WTC11 (cell line): ENCODE measurements around the gene USP10. TPM values are rescaled to one million over a fixed set of nuclear protein-coding genes. Genes with fewer than 3 reads are reported as not detected.

ENCODE experiments used
- ATAC-seq: fragments of 200-7000 bp; cut with Tn5 transposase; 2 replicates; pipeline ENCODE4 v1.10.0; 2021; ENCODE audit warnings: mild to moderate bottlenecking, moderate library complexity
- CTCF ChIA-PET: fragments of 300-600 bp; sonication (Branson Sonifier 250); formaldehyde crosslinking; loops from one replicate; lab custom pipeline; 2021; ENCODE audit warnings: antibody characterized with exemption; lab: Charles Lee
- POLR2A ChIA-PET: fragments of 350-600 bp; sonication (Branson Sonifier 250); formaldehyde crosslinking; loops from one replicate; lab custom pipeline; 2021; ENCODE audit warnings: antibody characterized with exemption; lab: Charles Lee
- DNase-seq: peaks from one replicate; pipeline ENCODE4 v3.0.0; 2021; ENCODE audit warnings: low spot score
- H3K27ac Mint-ChIP-seq: 2 replicates; pipeline ENCODE4 v1.8.0; 2021; ENCODE audit warnings: mixed read lengths
- H3K27me3 Mint-ChIP-seq: 2 replicates; pipeline ENCODE4 v1.8.0; 2021; ENCODE audit warnings: low read depth, mild to moderate bottlenecking, moderate library complexity, mixed read lengths
- H3K36me3 Mint-ChIP-seq: 2 replicates; pipeline ENCODE4 v1.8.0; 2021; ENCODE audit warnings: mixed read lengths
- H3K4me1 Mint-ChIP-seq: 2 replicates; pipeline ENCODE4 v1.8.0; 2022; ENCODE audit warnings: mixed read lengths
- H3K4me3 Mint-ChIP-seq: 2 replicates; pipeline ENCODE4 v1.8.0; 2021; ENCODE audit warnings: mild to moderate bottlenecking, moderate library complexity, mixed read lengths
- H3K9me3 Mint-ChIP-seq: 2 replicates; pipeline ENCODE4 v1.8.0; 2021; ENCODE audit warnings: mixed read lengths
- ARID4B ChIP-seq: sonication (generic); formaldehyde crosslinking; IDR thresholded peaks from 2 replicates; pipeline ENCODE4 v1.8.0; 2023; ENCODE audit warnings: missing genetic modification reagents, mild to moderate bottlenecking, borderline replicate concordance
- ATF3 ChIP-seq: sonication (generic); formaldehyde crosslinking; conservative IDR thresholded peaks from 2 replicates; pipeline ENCODE4 v1.8.1; 2022; ENCODE audit warnings: mild to moderate bottlenecking, missing genetic modification reagents
- ELF4 ChIP-seq: sonication (generic); formaldehyde crosslinking; IDR thresholded peaks from 2 replicates; pipeline ENCODE4 v1.8.1; 2022; ENCODE audit warnings: low read depth, mild to moderate bottlenecking, moderate library complexity, missing genetic modification reagents
- FOXP4 ChIP-seq: sonication (generic); formaldehyde crosslinking; IDR thresholded peaks from 2 replicates; pipeline ENCODE4 v1.8.0; 2022; ENCODE audit warnings: mild to moderate bottlenecking, missing genetic modification reagents
- JAZF1 ChIP-seq: fragments of 250-450 bp; sonication (Bioruptor Pico); IDR thresholded peaks from 2 replicates; pipeline ENCODE4 v1.9.0; 2021; ENCODE audit warnings: moderate library complexity, mild to moderate bottlenecking, inconsistent platforms
- NFYB ChIP-seq: sonication (generic); formaldehyde crosslinking; conservative IDR thresholded peaks from 2 replicates; pipeline ENCODE4 v1.8.0; 2022; ENCODE audit warnings: low read depth, missing genetic modification reagents
- RORB ChIP-seq: fragments of 250-450 bp; sonication (Bioruptor Pico); IDR thresholded peaks from 2 replicates; pipeline ENCODE4 v1.9.0; 2021; ENCODE audit warnings: mild to moderate bottlenecking
- TEAD1 ChIP-seq: sonication (generic); formaldehyde crosslinking; IDR thresholded peaks from 2 replicates; pipeline ENCODE4 v1.8.0; 2022; ENCODE audit warnings: mild to moderate bottlenecking, missing genetic modification reagents
- total RNA-seq: library from RNA; stranded (reverse); gene quantifications from 3 replicates; pipeline ENCODE4 v1.2.3, GENCODE V29; 2021

USP10 gene
- total RNA-seq, 1 experiment from 2014 or later: 138 TPM

GRCh38 chr16:84680843-84681629 lies 18.8 kb upstream of the USP10 start:
- peaks cover 34% of the 10 kb centered on the region for H3K4me1 Mint-ChIP-seq
- TF ChIP-seq ELF4 (CRISPR knock-in tag) (no peak), RORB (CRISPR knock-in tag) (no peak), ATF3 (CRISPR knock-in tag) (no peak), ARID4B (no peak), JAZF1 (CRISPR knock-in tag) (no peak)
- TF ChIP-seq, all 79 proteins: peak for 0
- ChIA-PET POLR2A (no interaction called here), CTCF (interaction anchor here (1.1 to 1.7 kb wide), 3 partner anchors 9 to 45 kb away, joined by 3 to 12 read pairs (median 6); no protein-coding TSS in a partner anchor)
- ATAC-seq: no peak
- no peak for DNase-seq
- no peaks in the 10 kb centered on the region for H3K27me3 Mint-ChIP-seq
- no peak overlapping the region for H3K4me3 Mint-ChIP-seq
- no peaks in the 10 kb centered on the region for H3K36me3 Mint-ChIP-seq
- no peak overlapping the region for H3K27ac Mint-ChIP-seq
- no peaks in the 10 kb centered on the region for H3K9me3 Mint-ChIP-seq

- DNase-seq: peak; percentile 61
- Mint-ChIP-seq H3K27ac (peak overlapping the region; percentile 5), H3K36me3 (peaks cover 4% of the 10 kb centered on the region; the same call in 1 of the 2 replicates), H3K27me3 (peaks cover 3% of the 10 kb centered on the region; the same call in 1 of the 2 replicates), H3K4me3 (no peak overlapping the region), H3K4me1 (peaks cover 21% of the 10 kb centered on the region), H3K9me3 (peaks cover 14% of the 10 kb centered on the region)
- TF ChIP-seq NFYB (CRISPR knock-in tag): no peak
- peak; percentile 43; the same call in 1 of the 2 replicates for TF ChIP-seq TEAD1 (CRISPR knock-in tag)
- no peak for TF ChIP-seq ARID4B
- TF ChIP-seq FOXP4: 0 out of 2 replicates have a peak, but pooled peaks have one; percentile 19
- POLR2A ChIA-PET: no interaction called here
- ATAC-seq: peak; percentile 96
- CTCF ChIA-PET: interaction anchor here (0.8 to 3.5 kb wide), 3 partner anchors 7 to 54 kb away, joined by 3 to 27 read pairs (median 5); no protein-coding TSS in a partner anchor
Observed at GRCh38 chr16:84683691-84684591, 15.9 kb upstream of the USP10 start.
